Spleen (tissue), 11 donors: ENCODE results near the gene MTMR10. TPM values are rescaled to one million over a fixed set of nuclear protein-coding genes. Genes with fewer than 3 reads are reported as not detected.
A peak's percentile ranks its signal among the peaks of the same experiment; 100 is the strongest.

Experiments used
- DNase-seq: peaks from one replicate; pipeline ENCODE4 v3.0.0-alpha.2; 2020
- H3K27ac ChIP-seq, 8 donors: fragments of 200-600 bp; sonication (generic) in 7 of 8; 1 replicate in 4 of 8; 2 replicates in 4 of 8; pipeline versions ENCODE4 v1.5.0 to v1.8.0; 2016 to 2021; ENCODE audit warnings: inconsistent platforms in 4 of 8, mild to moderate bottlenecking in 4 of 8, moderate library complexity in 1 of 8
- H3K27me3 ChIP-seq, 7 donors: fragments of 200-600 bp; sonication (generic) in 6 of 7; replicated peaks in 1 of 7; 1 replicate in 4 of 7; 2 replicates in 3 of 7; pipeline versions ENCODE4 v1.5.0 to v1.8.0; 2016 to 2021; ENCODE audit warnings: inconsistent platforms in 3 of 7, mild to moderate bottlenecking in 1 of 7
- H3K36me3 ChIP-seq, 6 donors: fragments of 200-600 bp; sonication (generic) in 5 of 6; 1 replicate in 4 of 6; 2 replicates in 2 of 6; pipeline versions ENCODE4 v1.5.0 to v1.8.0; 2016 to 2021; ENCODE audit warnings: inconsistent platforms in 2 of 6
- H3K4me1 ChIP-seq, 6 donors: fragments of 200-600 bp; sonication (generic) in 5 of 6; 1 replicate in 3 of 6; 2 replicates in 3 of 6; pipeline versions ENCODE4 v1.5.0 to v1.8.0; 2016 to 2021; ENCODE audit warnings: inconsistent platforms in 3 of 6
- H3K4me3 ChIP-seq, 8 donors: fragments of 200-600 bp; sonication (generic) in 7 of 8; 1 replicate in 4 of 8; 2 replicates in 4 of 8; pipeline versions ENCODE4 v1.5.0 to v1.8.0; 2016 to 2021; ENCODE audit warnings: inconsistent platforms in 4 of 8, mild to moderate bottlenecking in 4 of 8, moderate library complexity in 2 of 8
- H3K9me3 ChIP-seq, 8 donors: fragments of 200-600 bp; sonication (generic) in 7 of 8; 1 replicate in 4 of 8; 2 replicates in 4 of 8; pipeline versions ENCODE4 v1.5.0 to v1.8.0; 2016 to 2021; ENCODE audit warnings: inconsistent platforms in 4 of 8
- POLR2A ChIP-seq, 3 donors: fragments of 450-650 bp; IDR thresholded peaks; one replicate each; pipeline ENCODE4 v1.5.1; 2017; ENCODE audit warnings: antibody characterized with exemption in 3 of 3, mild to moderate bottlenecking in 1 of 3
- POLR2AphosphoS5 ChIP-seq, 3 donors: sonication (generic); formaldehyde crosslinking; IDR thresholded peaks; one replicate each; pipeline ENCODE4 v1.5.1; 2017; ENCODE audit warnings: antibody characterized with exemption in 3 of 3
- WGBS, 5 donors: extraction: QIAGEN DNeasy Blood & Tissue Kit in 3 of 5; methylation state at CpG; one replicate each; pipeline versions ENCODE4 v1.1.5 to v1.1.7; 2013 to 2018; 5-methylcytosine and 5-hydroxymethylcytosine counted together
- intact Hi-C: fragments of 100-400 bp; cut with DNase I; formaldehyde crosslinking; loops from one replicate; pipeline ENCODE4 v1.15.0; 2023; ENCODE audit warnings: low total_unique reads
- polyA plus RNA-seq, 3 donors: library from polyadenylated mRNA; stranded (reverse); fragments of 200-250 nt; gene quantifications; one replicate each; pipeline ENCODE4 v1.2.1, GENCODE V29; 2013
- total RNA-seq, 7 donors: library from RNA; depleted of rRNA in 3 of 7; stranded (reverse); fragments of >200 nt in 3 of 7; fragmentation: NEBNext Ultra II Directional in 4 of 7; extraction: Animal tissue kit (Norgen Biotek cat#: 25700) in 4 of 7; gene quantifications; one replicate each; pipeline versions ENCODE4 v1.1.0 to v1.2.1, GENCODE V29; 2016 to 2021
- TF ChIP-seq, protein P1 (sequence below), 11 experiments: fragments of 200-600 bp in 7 of 11; fragments of 450-650 bp in 4 of 11; sonication (generic) in 4 of 11; IDR thresholded peaks in 8 of 11; conservative IDR thresholded peaks in 3 of 11; 1 replicate in 7 of 11; 2 replicates in 4 of 11; pipeline versions ENCODE4 v1.4.0 to v1.8.0; 2016 to 2021; ENCODE audit warnings: antibody characterized with exemption in 11 of 11, inconsistent platforms in 4 of 11, mild to moderate bottlenecking in 1 of 11
- donor health status: healthy with polysubstance abuse.
- donor health status: DM: no; HTN: no; CAD: no; lungs with moderate emphysema.
- donor health status: DM: no; HTN: no; CAD: no.
- donor health status: Bipolar disorder and iron deficiency.
- donor health status: healthy.
- donor health status: DM: no; HTN: no; CAD: no.
- donor health status: DM: yes; HTN: yes; CAD: no.

The MTMR10 gene
- total and polyA plus RNA-seq, 10 donors, result 8.2 to 67.9 (median 48.3) TPM

DNA sequence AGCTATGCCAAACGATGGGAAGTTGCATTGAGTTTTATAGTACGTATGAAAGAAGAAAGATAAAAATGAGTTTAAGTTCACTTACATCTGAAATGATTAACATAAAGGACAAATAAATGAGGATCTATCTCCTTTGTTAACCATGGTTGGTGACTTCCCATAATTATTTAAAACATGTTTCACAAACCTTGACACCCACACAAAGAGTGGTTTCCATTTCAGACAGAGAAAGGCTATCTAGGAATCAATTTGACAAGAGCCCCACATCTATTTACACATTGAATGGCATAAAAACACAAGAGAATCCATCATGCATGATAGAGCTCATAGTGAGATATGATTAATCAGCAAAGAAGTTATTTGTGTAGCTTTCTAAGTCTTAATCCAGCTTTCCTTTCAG lies 14.2 kb upstream of the MTMR10 start:
- intact Hi-C loops, result no loop called here
- H3K27me3 ChIP-seq, result no peaks in the 10 kb centered on the region
- 64 to 75% (median 65%) methylated on average over 2 of the region's 2 CpGs for WGBS, 5 donors

DNA sequence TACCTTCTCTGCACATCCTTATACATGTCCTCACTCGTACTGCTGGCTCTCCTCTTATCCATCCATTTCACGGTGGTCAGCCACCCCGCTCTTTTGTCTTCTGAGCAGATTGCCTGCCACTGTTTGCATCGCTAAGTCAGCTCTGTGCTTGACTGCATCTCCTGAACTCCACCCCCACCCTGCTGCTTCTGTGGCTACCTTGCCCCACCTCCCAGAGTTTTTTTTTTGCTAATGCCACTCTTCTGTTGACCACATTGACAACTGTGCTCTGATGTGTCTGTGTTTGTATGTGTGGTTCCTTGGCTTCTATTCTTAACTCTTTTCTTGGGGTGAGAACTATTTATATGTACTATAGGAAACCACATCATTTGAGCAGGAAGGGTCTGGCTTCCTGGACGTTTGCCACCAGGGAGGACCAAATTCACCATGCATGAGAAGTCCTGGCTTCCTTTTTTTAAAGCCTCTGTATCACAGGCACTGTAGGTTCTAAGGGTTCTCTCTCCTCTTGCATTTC lies 12.8 kb upstream of the MTMR10 start:
- H3K36me3 ChIP-seq, result no peaks in the 10 kb centered on the region
- no peaks in the 10 kb centered on the region for H3K27me3 ChIP-seq
- no peak for DNase-seq
- 10 to 23% (median 13%) methylated on average over 5 of the region's 5 CpGs for WGBS, 5 donors
- H3K9me3 ChIP-seq, result no peaks in the 10 kb centered on the region
- peak overlapping the region in 6 of 8 donors; percentile 1 to 60 (median 36) for H3K27ac ChIP-seq
- H3K4me3 ChIP-seq, result peak overlapping the region in 1 of 8 donors; percentile 9
- TF ChIP-seq POLR2AphosphoS5 (IDR thresholded peaks at IDR 0.05), result peak in 2 of 3 donors; percentile 21 to 63
- TF ChIP-seq, protein P1, sequence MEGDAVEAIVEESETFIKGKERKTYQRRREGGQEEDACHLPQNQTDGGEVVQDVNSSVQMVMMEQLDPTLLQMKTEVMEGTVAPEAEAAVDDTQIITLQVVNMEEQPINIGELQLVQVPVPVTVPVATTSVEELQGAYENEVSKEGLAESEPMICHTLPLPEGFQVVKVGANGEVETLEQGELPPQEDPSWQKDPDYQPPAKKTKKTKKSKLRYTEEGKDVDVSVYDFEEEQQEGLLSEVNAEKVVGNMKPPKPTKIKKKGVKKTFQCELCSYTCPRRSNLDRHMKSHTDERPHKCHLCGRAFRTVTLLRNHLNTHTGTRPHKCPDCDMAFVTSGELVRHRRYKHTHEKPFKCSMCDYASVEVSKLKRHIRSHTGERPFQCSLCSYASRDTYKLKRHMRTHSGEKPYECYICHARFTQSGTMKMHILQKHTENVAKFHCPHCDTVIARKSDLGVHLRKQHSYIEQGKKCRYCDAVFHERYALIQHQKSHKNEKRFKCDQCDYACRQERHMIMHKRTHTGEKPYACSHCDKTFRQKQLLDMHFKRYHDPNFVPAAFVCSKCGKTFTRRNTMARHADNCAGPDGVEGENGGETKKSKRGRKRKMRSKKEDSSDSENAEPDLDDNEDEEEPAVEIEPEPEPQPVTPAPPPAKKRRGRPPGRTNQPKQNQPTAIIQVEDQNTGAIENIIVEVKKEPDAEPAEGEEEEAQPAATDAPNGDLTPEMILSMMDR (IDR thresholded peaks at IDR 0.05 in 8 of 11, conservative IDR thresholded peaks at IDR 0.05 in 3 of 11), result no peak
- intact Hi-C loops, result no loop called here
- H3K4me1 ChIP-seq, result peaks cover 0 to 47% (median 28%) of the 10 kb centered on the region in 6 donors

More for the DNA sequence above, 14.2 kb upstream of the MTMR10 start:
- no peaks in the 10 kb centered on the region for H3K36me3 ChIP-seq
- TF ChIP-seq POLR2A (IDR thresholded peaks at IDR 0.05) (no peak), POLR2AphosphoS5 (IDR thresholded peaks at IDR 0.05) (no peak)
- TF ChIP-seq, protein P1 (IDR thresholded peaks at IDR 0.05 in 8 of 11, conservative IDR thresholded peaks at IDR 0.05 in 3 of 11), result no peak
- H3K4me1 ChIP-seq, result peaks cover 0 to 47% (median 28%) of the 10 kb centered on the region in 6 donors
- no peak overlapping the region for H3K4me3 ChIP-seq
- DNase-seq, result no peak
- H3K27ac ChIP-seq, result no peak overlapping the region
- no peaks in the 10 kb centered on the region for H3K9me3 ChIP-seq

DNA sequence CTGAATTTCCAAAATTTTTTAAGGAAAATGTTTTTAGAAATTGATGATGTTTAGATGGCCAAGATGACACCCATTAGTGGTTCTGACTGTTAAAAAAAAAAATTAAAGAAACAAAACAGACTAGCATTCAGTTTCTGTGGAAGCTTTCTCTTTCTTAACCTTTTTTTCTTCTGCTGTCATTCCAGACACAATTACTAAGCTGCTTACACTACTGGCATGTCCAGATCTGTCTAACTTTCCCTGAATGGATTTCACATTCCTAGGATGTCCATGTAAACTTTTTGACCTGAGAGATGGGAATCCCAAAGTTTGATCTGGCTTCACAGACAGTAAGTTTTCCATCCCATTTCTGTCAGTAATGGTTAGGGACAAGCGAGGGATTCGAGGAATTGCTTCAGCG lies 10.3 kb upstream of the MTMR10 start:
- H3K4me1 ChIP-seq, result peaks cover 0 to 42% (median 28%) of the 10 kb centered on the region in 6 donors
- TF ChIP-seq POLR2A (IDR thresholded peaks at IDR 0.05) (no peak), POLR2AphosphoS5 (IDR thresholded peaks at IDR 0.05) (no peak)
- TF ChIP-seq, protein P1 (IDR thresholded peaks at IDR 0.05 in 8 of 11, conservative IDR thresholded peaks at IDR 0.05 in 3 of 11), result no peak
- H3K36me3 ChIP-seq, result no peaks in the 10 kb centered on the region
- WGBS, 5 donors, result 86 to 98% (median 95%) methylated on average over 3 of the region's 3 CpGs
- no peak overlapping the region for H3K4me3 ChIP-seq
- H3K9me3 ChIP-seq, result peaks cover 0 to 5% (median 0%) of the 10 kb centered on the region in 8 donors
- no peak overlapping the region for H3K27ac ChIP-seq
- intact Hi-C loops, result no loop called here
- H3K27me3 ChIP-seq, result no peaks in the 10 kb centered on the region
- DNase-seq, result no peak

- H3K27ac ChIP-seq, result no peak overlapping the region
- H3K9me3 ChIP-seq, result peaks cover 0 to 5% (median 0%) of the 10 kb centered on the region in 8 donors
- no peaks in the 10 kb centered on the region for H3K27me3 ChIP-seq
- peaks cover 0 to 28% (median 14%) of the 10 kb centered on the region in 6 donors for H3K4me1 ChIP-seq
- no peaks in the 10 kb centered on the region for H3K36me3 ChIP-seq
- no peak for DNase-seq
- 90 to 97% (median 94%) methylated on average over 3 of the region's 3 CpGs for WGBS, 5 donors
- no peak for TF ChIP-seq POLR2AphosphoS5 (IDR thresholded peaks at IDR 0.05)
- TF ChIP-seq, protein P1 (IDR thresholded peaks at IDR 0.05 in 8 of 11, conservative IDR thresholded peaks at IDR 0.05 in 3 of 11), result no peak
- TF ChIP-seq POLR2A (IDR thresholded peaks at IDR 0.05), result no peak
- H3K4me3 ChIP-seq, result no peak overlapping the region
- intact Hi-C loops, result no loop called here
These were observed 8.3 kb upstream of the MTMR10 start for GRCh38 chr15:30999729-31000128.
